KMS-11 (cell line): ENCODE measurements around the gene CXCR4.

ENCODE experiments used
- H2AFZ ChIP-seq: fragments of 200-600 bp; sonication (generic); 2 replicates; pipeline ENCODE4 v1.6.1; 2016; ENCODE audit warnings: antibody characterized with exemption, mixed run types, low read depth
- H3K27ac ChIP-seq: fragments of 200-600 bp; sonication (generic); 2 replicates; pipeline ENCODE4 v1.6.1; 2016; ENCODE audit warnings: mild to moderate bottlenecking, mixed run types
- H3K27me3 ChIP-seq: fragments of 200-600 bp; sonication (generic); 2 replicates; pipeline ENCODE4 v1.6.1; 2017; ENCODE audit warnings: mild to moderate bottlenecking, low read depth, mixed run types, moderate library complexity; ENCODE audit not compliant: insufficient read depth
- H3K36me3 ChIP-seq: fragments of 200-600 bp; sonication (generic); 2 replicates; pipeline ENCODE4 v1.6.1; 2017; ENCODE audit warnings: mild to moderate bottlenecking, mixed run types; ENCODE audit not compliant: insufficient read depth
- H3K4me1 ChIP-seq: fragments of 200-600 bp; sonication (generic); 2 replicates; pipeline ENCODE4 v1.6.1; 2016; ENCODE audit warnings: mild to moderate bottlenecking, low read depth, mixed run types; ENCODE audit not compliant: poor library complexity, severe bottlenecking
- H3K4me2 ChIP-seq: fragments of 200-600 bp; sonication (generic); 2 replicates; pipeline ENCODE4 v1.7.0; 2016; ENCODE audit warnings: mild to moderate bottlenecking, mixed run types
- H3K4me3 ChIP-seq: fragments of 200-600 bp; sonication (generic); IDR thresholded peaks from 2 replicates; pipeline ENCODE4 v1.6.1; 2017; ENCODE audit warnings: low read depth, low read length, mixed read lengths; ENCODE audit not compliant: insufficient read depth
- H3K79me2 ChIP-seq: fragments of 200-600 bp; sonication (generic); 2 replicates; pipeline ENCODE4 v1.6.1; 2016; ENCODE audit warnings: low read depth, mixed run types; ENCODE audit not compliant: insufficient read depth
- H3K9ac ChIP-seq: fragments of 200-600 bp; sonication (generic); 2 replicates; pipeline ENCODE4 v1.6.1; 2016; ENCODE audit warnings: mild to moderate bottlenecking, mixed run types
- H4K20me1 ChIP-seq: fragments of 200-600 bp; sonication (generic); 2 replicates; pipeline ENCODE4 v1.6.1; 2016; ENCODE audit warnings: mild to moderate bottlenecking, mixed run types; ENCODE audit not compliant: insufficient read depth
- CTCF ChIP-seq: fragments of 200-600 bp; sonication (generic); conservative IDR thresholded peaks from 2 replicates; pipeline ENCODE4 v1.6.1; 2017; ENCODE audit warnings: low read depth, mild to moderate bottlenecking, antibody characterized with exemption, low read length, moderate library complexity, mixed read lengths

CXCR4 gene

GRCh38 chr2:136069773-136070172 lies 48.2 kb downstream of the CXCR4 start:
- Histone ChIP-seq H3K27ac (no peak overlapping the region), H3K79me2 (no peaks in the 10 kb centered on the region), H2AFZ (no peak overlapping the region), H4K20me1 (no peaks in the 10 kb centered on the region), H3K9ac (no peak overlapping the region), H3K4me2 (no peak overlapping the region), H3K27me3 (no peaks in the 10 kb centered on the region), H3K4me1 (peaks cover 7% of the 10 kb centered on the region), H3K4me3 (no peak overlapping the region), H3K36me3 (no peaks in the 10 kb centered on the region)
- no peak for TF ChIP-seq CTCF

- Histone ChIP-seq H3K4me2 (no peak overlapping the region), H3K4me1 (peaks cover 7% of the 10 kb centered on the region), H3K27me3 (no peaks in the 10 kb centered on the region), H2AFZ (no peak overlapping the region), H3K79me2 (no peaks in the 10 kb centered on the region), H3K27ac (no peak overlapping the region), H3K36me3 (no peaks in the 10 kb centered on the region), H4K20me1 (no peaks in the 10 kb centered on the region), H3K9ac (no peak overlapping the region), H3K4me3 (no peak overlapping the region)
- no peak for TF ChIP-seq CTCF
These were observed 49.2 kb downstream of the CXCR4 start for GRCh38 chr2:136068581-136069227.

GRCh38 chr2:136067897-136068580 lies 49.9 kb downstream of the CXCR4 start:
- TF ChIP-seq CTCF = no peak
- Histone ChIP-seq H4K20me1 (no peaks in the 10 kb centered on the region), H3K4me2 (no peak overlapping the region), H3K79me2 (no peaks in the 10 kb centered on the region), H3K27ac (no peak overlapping the region), H3K4me3 (no peak overlapping the region), H3K27me3 (no peaks in the 10 kb centered on the region), H2AFZ (no peak overlapping the region), H3K36me3 (no peaks in the 10 kb centered on the region), H3K4me1 (peaks cover 7% of the 10 kb centered on the region), H3K9ac (no peak overlapping the region)

- H3K27me3 ChIP-seq = no peaks in the 10 kb centered on the region
- H3K36me3 ChIP-seq = no peaks in the 10 kb centered on the region
- no peak overlapping the region for H3K4me2 ChIP-seq
- H3K9ac ChIP-seq = no peak overlapping the region
- H4K20me1 ChIP-seq = no peaks in the 10 kb centered on the region
- no peak overlapping the region for H2AFZ ChIP-seq
- no peaks in the 10 kb centered on the region for H3K79me2 ChIP-seq
- no peak for TF ChIP-seq CTCF
- H3K4me1 ChIP-seq = peaks cover 7% of the 10 kb centered on the region
- H3K27ac ChIP-seq = no peak overlapping the region
- H3K4me3 ChIP-seq = no peak overlapping the region
These were observed 50.5 kb downstream of the CXCR4 start for GRCh38 chr2:136067459-136067858.
